Measurements from ENCODE around the gene SLC25A1. TPM values are rescaled to one million over a fixed set of nuclear protein-coding genes. Genes with fewer than 3 reads are reported as not detected.

Gene SLC25A1
- total RNA-seq, 2 experiments from 2014 or later: 60.6 to 68.1 TPM

GRCh38 chr22:19182472-19183157 is 4.1 kb upstream of the SLC25A1 start:
- H3K27me3 Mint-ChIP-seq: no peaks in the 10 kb centered on the region
- no peaks in the 10 kb centered on the region for H3K9me3 Mint-ChIP-seq (ENCODE audit: low read depth)
- no peaks in the 10 kb centered on the region for H3K36me3 Mint-ChIP-seq
- CTCF ChIA-PET: interaction anchor here (0.9 to 1.3 kb wide), 4 partner anchors 10 to 295 kb away, joined by 3 to 6 read pairs (median 4); no protein-coding TSS in a partner anchor
- no peak for ATAC-seq
- H3K4me3 Mint-ChIP-seq: no peak overlapping the region
- H3K4me1 Mint-ChIP-seq: peaks cover 22% of the 10 kb centered on the region
- no peak for DNase-seq
- no peak overlapping the region for H3K27ac Mint-ChIP-seq

DNA sequence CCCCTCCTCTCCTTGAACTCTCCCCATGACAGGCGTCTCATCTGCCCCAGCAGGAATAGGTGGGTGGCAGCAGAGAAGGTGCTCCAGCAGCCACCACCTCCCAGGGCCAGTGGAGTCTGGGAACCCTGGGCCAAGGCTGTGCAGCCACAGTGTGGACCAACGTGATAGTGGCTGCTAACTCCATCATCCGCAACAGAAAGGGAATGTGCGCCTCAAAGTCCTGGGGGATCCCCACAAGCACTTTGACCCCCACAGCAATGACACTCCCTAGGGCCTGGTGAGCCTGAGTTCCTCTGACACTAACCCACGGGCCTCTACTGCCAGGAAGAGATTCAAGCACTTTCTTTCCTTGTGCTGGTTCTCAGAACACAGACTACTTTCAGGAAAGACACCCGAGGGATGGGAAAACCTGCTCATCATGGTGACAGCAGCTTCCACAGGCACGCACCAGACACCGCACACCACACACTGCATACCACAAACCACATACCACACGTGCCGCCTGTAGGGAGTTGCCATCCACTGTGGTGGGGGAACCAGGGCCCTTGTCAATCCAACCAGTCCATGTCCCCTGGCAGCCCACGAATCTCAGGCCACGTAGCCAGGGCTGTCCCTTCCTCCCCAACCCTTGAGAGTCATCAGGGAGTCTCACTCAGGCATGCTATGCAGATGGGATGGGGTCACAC is 3.4 kb upstream of the SLC25A1 start:
- CTCF ChIA-PET: interaction anchor here (0.9 to 1.3 kb wide), 4 partner anchors 11 to 296 kb away, joined by 3 to 6 read pairs (median 4); no protein-coding TSS in a partner anchor
- no peak for ATAC-seq
- no peaks in the 10 kb centered on the region for H3K36me3 Mint-ChIP-seq
- H3K4me1 Mint-ChIP-seq: peaks cover 24% of the 10 kb centered on the region
- peak overlapping the region; percentile 8 for H3K27ac Mint-ChIP-seq
- no peak for DNase-seq
- H3K9me3 Mint-ChIP-seq (ENCODE audit: low read depth): no peaks in the 10 kb centered on the region
- no peaks in the 10 kb centered on the region for H3K27me3 Mint-ChIP-seq
- no peak overlapping the region for H3K4me3 Mint-ChIP-seq

- DNase-seq: no peak
- Mint-ChIP-seq H3K4me1 (peaks cover 28% of the 10 kb centered on the region), H3K36me3 (no peaks in the 10 kb centered on the region), H3K4me3 (no peak overlapping the region), H3K27ac (no peak overlapping the region), H3K27me3 (no peaks in the 10 kb centered on the region), H3K9me3 (ENCODE audit: low read depth) (no peaks in the 10 kb centered on the region)
- no peak for ATAC-seq
- CTCF ChIA-PET: interaction anchor here (2.1 to 2.3 kb wide), 2 partner anchors 35 to 297 kb away, joined by 6 to 16 read pairs; no protein-coding TSS in a partner anchor
These were observed 2.3 kb upstream of the SLC25A1 start for GRCh38 chr22:19180740-19181410.

- H3K4me1 Mint-ChIP-seq: peaks cover 28% of the 10 kb centered on the region
- H3K36me3 Mint-ChIP-seq: no peaks in the 10 kb centered on the region
- no peaks in the 10 kb centered on the region for H3K27me3 Mint-ChIP-seq
- no peaks in the 10 kb centered on the region for H3K9me3 Mint-ChIP-seq (ENCODE audit: low read depth)
- no peak overlapping the region for H3K4me3 Mint-ChIP-seq
- ATAC-seq (no peak), DNase-seq (no peak)
- CTCF ChIA-PET: interaction anchor here (0.8 to 2.3 kb wide), 10 partner anchors 11 to 776 kb away, joined by 3 to 17 read pairs (median 6); partner anchors contain the start of gene ESS2
- no peak overlapping the region for H3K27ac Mint-ChIP-seq
These were observed 1.7 kb upstream of the SLC25A1 start for GRCh38 chr22:19180234-19180633.

GRCh38 chr22:19179497-19180048 is 1.0 kb upstream of the SLC25A1 start:
- H3K27ac Mint-ChIP-seq: peak overlapping the region; percentile 73
- H3K27me3 Mint-ChIP-seq: no peaks in the 10 kb centered on the region
- CTCF ChIA-PET: interaction anchor here (0.8 to 2.3 kb wide), 21 partner anchors 12 to 776 kb away, joined by 3 to 17 read pairs (median 5); partner anchors contain the start of genes CDC45, CLTCL1, DGCR2 and ESS2
- no peaks in the 10 kb centered on the region for H3K36me3 Mint-ChIP-seq
- peak; percentile 48 for ATAC-seq
- DNase-seq: peak; percentile 77
- H3K4me3 Mint-ChIP-seq: peak overlapping the region; percentile 77
- H3K4me1 Mint-ChIP-seq: peaks cover 28% of the 10 kb centered on the region
- H3K9me3 Mint-ChIP-seq (ENCODE audit: low read depth): no peaks in the 10 kb centered on the region

DNA sequence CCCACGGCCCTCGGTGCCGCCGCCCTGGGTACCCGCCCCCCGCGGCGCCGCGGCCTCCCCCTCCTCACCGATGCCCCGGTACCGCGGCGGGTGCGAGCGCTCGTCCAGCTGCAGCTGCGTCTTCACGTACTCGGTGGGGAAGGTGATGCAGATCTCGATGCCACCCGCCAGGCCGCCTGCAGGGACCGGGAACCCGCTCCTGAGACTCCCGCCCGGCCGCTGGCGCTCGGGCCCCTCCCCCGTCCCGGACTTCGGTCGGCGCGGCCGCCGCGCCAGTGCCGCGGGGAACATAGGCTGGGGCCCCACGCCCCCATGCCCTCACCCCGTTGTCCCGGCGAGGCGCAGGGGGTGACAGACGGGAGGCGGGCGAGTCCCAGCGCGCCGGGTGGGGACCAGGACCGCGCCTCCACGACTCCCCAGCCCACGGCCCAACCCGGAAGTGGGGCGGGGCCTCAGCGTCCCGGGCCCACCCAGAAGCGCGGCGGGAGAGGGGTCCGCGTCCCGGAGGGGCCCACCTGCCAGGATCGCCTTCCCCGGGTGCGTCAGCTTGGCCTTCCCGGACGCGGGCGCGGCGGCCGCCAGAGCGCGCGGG is 375 bp downstream of the SLC25A1 start:
- DNase-seq (peak; percentile 67), ATAC-seq (peak; percentile 69)
- CTCF ChIA-PET: interaction anchor here (1.0 to 2.2 kb wide), 9 partner anchors 17 to 452 kb away, joined by 3 to 17 read pairs (median 7); partner anchors contain the start of genes CDC45, CLTCL1, DGCR2 and ESS2
- Mint-ChIP-seq H3K27ac (no peak overlapping the region), H3K9me3 (ENCODE audit: low read depth) (no peaks in the 10 kb centered on the region), H3K4me3 (peak overlapping the region; percentile 66), H3K36me3 (no peaks in the 10 kb centered on the region), H3K27me3 (no peaks in the 10 kb centered on the region), H3K4me1 (peaks cover 38% of the 10 kb centered on the region)

DNA sequence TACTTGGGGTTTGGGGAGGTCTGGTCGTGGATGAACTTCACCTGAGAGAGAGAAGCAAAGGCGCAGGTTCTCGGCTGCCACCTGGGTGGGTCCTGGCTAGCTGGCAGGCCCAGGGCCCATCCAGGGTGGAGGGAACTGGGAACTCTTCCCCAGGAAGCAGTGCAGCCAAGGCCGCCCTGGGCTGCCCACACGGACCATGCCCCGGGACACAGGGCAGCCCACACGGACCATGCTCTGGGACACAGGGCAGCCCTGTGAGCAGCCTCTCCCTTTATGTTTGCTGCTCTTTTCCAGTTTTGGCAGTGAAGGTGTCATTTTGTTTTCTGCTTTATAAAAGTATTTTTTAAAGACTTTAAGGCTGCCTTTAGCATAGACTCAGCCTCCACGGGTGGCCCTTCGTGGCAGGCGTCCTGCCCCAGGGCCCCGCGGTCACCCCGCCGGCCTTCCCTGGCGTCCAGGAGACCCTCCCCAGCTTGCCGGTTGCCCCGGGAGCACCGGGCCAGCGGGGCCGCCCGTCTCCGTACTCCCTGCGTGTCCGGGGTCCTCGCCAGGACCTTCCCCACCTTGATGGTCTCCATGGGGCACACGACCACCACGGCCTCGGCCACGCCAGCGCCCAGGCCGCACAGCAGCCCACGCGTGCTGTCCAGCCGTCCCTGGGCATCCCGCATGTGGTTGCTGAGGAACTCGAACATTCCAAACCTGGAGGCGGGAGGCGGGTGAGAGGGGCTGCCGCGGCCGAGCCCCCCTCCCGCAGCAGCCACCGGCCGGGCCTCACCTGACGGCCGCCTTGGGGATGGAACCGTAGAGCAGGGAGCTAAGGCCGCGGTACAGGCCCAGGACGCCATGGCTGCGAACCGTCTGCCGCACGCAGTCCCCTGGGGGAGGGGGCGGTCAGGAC is 1.1 kb downstream of the SLC25A1 start:
- CTCF ChIA-PET: interaction anchor here (1.0 to 2.1 kb wide), 2 partner anchors 33 to 115 kb away, joined by 3 to 9 read pairs; partner anchors contain the start of genes CLTCL1 and ESS2
- H3K4me1 Mint-ChIP-seq: peaks cover 43% of the 10 kb centered on the region
- peak overlapping the region; percentile 66 for H3K4me3 Mint-ChIP-seq
- no peaks in the 10 kb centered on the region for H3K36me3 Mint-ChIP-seq
- no peaks in the 10 kb centered on the region for H3K27me3 Mint-ChIP-seq
- DNase-seq: no peak
- no peak for ATAC-seq
- no peaks in the 10 kb centered on the region for H3K9me3 Mint-ChIP-seq (ENCODE audit: low read depth)
- H3K27ac Mint-ChIP-seq: no peak overlapping the region

- peaks cover 41% of the 10 kb centered on the region for H3K4me1 Mint-ChIP-seq
- H3K27me3 Mint-ChIP-seq: no peaks in the 10 kb centered on the region
- DNase-seq (no peak), ATAC-seq (no peak)
- CTCF ChIA-PET: no interaction called here
- no peak overlapping the region for H3K27ac Mint-ChIP-seq
- H3K36me3 Mint-ChIP-seq: no peaks in the 10 kb centered on the region
- no peaks in the 10 kb centered on the region for H3K9me3 Mint-ChIP-seq (ENCODE audit: low read depth)
- H3K4me3 Mint-ChIP-seq: peak overlapping the region; percentile 66
These were observed 1.8 kb downstream of the SLC25A1 start for GRCh38 chr22:19176732-19177131.

- CTCF ChIA-PET: no interaction called here
- H3K27ac Mint-ChIP-seq: no peak overlapping the region
- no peaks in the 10 kb centered on the region for H3K9me3 Mint-ChIP-seq (ENCODE audit: low read depth)
- H3K36me3 Mint-ChIP-seq: no peaks in the 10 kb centered on the region
- ATAC-seq: no peak
- no peak for DNase-seq
- no peaks in the 10 kb centered on the region for H3K27me3 Mint-ChIP-seq
- peaks cover 37% of the 10 kb centered on the region for H3K4me1 Mint-ChIP-seq
- no peak overlapping the region for H3K4me3 Mint-ChIP-seq
These were observed 2.3 kb downstream of the SLC25A1 start for GRCh38 chr22:19176175-19176643.

- no peak for DNase-seq
- Mint-ChIP-seq H3K27me3 (peaks cover 2% of the 10 kb centered on the region), H3K4me1 (peaks cover 39% of the 10 kb centered on the region), H3K36me3 (no peaks in the 10 kb centered on the region), H3K27ac (no peak overlapping the region), H3K4me3 (peak overlapping the region; percentile 15), H3K9me3 (ENCODE audit: low read depth) (no peaks in the 10 kb centered on the region)
- no peak for ATAC-seq
- CTCF ChIA-PET: no interaction called here
These were observed 2.8 kb downstream of the SLC25A1 start for GRCh38 chr22:19175602-19176174.

GRCh38 chr22:19175026-19175601 is 3.4 kb downstream of the SLC25A1 start:
- H3K4me1 Mint-ChIP-seq: peaks cover 45% of the 10 kb centered on the region
- DNase-seq (no peak), ATAC-seq (no peak)
- no peaks in the 10 kb centered on the region for H3K9me3 Mint-ChIP-seq (ENCODE audit: low read depth)
- H3K36me3 Mint-ChIP-seq: no peaks in the 10 kb centered on the region
- CTCF ChIA-PET: interaction anchor here (1.3 kb wide), 1 partner anchor 31 kb away, joined by 5 read pairs; the partner anchor contains the start of gene ESS2
- H3K27ac Mint-ChIP-seq: no peak overlapping the region
- peaks cover 8% of the 10 kb centered on the region for H3K27me3 Mint-ChIP-seq
- H3K4me3 Mint-ChIP-seq: no peak overlapping the region

All from activated CD8-positive, alpha-beta memory T cell treated with anti-CD3 and anti-CD28 coated beads, Interleukin-2, amount 10 ng/mL, durations not matched to agents 7 days and 5 days (primary cell).